NB4 (cell line): ENCODE measurements around the gene ZFHX3.
A peak's percentile ranks its signal among the peaks of the same experiment; 100 is the strongest.

ENCODE experiments used
- DNase-seq: peaks from one replicate; pipeline ENCODE4 v3.0.0; 2010; ENCODE audit warnings: low read depth
- H3K4me3 ChIP-seq: one replicate; pipeline ENCODE4 v1.5.1; 2011; ENCODE audit warnings: mild to moderate bottlenecking, low read depth, low read length, moderate library complexity
- MYC ChIP-seq: IDR thresholded peaks from 2 replicates; pipeline ENCODE4 v1.6.1; 2011; ENCODE audit warnings: low read depth, low read length
- POLR2A ChIP-seq: IDR thresholded peaks from 2 replicates; pipeline ENCODE4 v1.6.1; 2011; ENCODE audit warnings: mild to moderate bottlenecking; ENCODE audit not compliant: insufficient read length; ENCODE audit errors: extremely low read depth
- TF ChIP-seq, protein P1 (sequence below): IDR thresholded peaks from 2 replicates; pipeline ENCODE4 v1.6.1; 2011; ENCODE audit warnings: low read depth, low read length
- TF ChIP-seq, protein P2 (sequence below): IDR thresholded peaks from one replicate; pipeline ENCODE4 v1.5.1; 2012; ENCODE audit warnings: low read depth, low read length

Gene ZFHX3

DNA sequence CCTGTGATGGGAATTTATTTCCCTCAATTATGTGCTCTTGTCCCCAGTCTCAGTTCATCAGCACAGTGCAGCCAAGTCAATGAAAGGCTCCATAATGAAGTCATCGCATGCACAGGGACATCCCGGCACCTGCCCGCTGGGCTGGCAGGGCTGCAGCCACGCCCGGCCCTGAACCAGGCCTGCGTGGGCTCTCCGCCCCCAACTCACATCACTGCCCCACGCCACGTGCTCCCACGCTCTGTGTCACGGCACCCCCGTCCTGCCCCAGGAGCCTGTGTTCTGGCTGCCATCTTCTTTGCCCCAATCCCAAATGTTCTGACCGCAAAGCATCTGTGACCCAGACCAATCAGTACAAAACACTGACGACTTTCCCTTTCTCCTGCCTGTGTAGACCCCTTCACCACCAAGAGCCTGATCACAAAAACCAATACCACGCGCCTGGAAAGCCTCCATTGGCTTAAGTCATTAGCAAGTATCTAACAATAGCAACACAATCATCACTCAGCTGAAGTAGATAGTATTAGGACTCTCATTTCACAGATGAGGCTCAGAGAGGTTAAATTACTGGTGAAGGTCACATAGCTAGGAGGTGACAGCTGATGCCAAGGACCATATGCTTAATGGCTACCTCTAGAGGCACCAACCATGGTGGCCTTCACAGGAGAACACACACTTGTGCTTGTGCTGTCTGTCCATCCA, 202.5 kb downstream of the ZFHX3 start:
- DNase-seq, result no peak
- H3K4me3 ChIP-seq, result no peak overlapping the region
- TF ChIP-seq, protein P1, sequence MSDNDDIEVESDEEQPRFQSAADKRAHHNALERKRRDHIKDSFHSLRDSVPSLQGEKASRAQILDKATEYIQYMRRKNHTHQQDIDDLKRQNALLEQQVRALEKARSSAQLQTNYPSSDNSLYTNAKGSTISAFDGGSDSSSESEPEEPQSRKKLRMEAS, result no peak
- no peak for TF ChIP-seq MYC

DNA sequence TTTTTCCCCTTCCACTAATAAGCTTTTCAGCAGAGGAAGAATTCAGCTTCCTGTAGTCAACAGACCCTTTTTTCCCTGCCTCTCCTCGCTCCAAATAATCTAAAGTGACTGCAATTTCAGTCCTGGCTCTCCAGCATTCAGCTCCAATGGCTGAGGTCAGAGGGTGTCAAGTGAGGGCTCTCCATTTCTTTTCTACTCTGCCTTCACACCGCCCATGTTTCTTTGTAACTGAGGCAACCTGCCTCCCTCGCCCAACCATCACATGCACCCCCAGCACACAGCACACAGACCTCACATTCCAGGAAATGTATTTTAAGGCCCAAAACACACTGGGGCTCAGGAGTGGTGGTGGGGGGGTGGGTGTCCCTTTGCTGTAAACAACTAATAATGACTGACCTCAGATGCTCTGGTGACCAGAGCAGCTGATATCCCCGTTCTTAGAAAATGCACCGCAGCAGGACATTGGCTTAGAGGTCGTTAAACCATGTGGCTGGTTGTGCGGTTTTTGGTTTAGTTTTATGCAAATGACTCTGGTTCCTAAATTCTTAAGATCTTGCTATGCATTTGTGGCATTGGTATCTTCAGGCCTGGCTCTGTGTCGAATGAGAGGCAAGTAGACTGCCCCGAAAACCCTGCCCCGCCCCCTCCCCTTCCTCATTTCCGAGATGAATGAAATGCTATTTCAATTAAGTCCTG, 203.6 kb downstream of the ZFHX3 start:
- no peak overlapping the region for H3K4me3 ChIP-seq
- TF ChIP-seq, protein P1, result 0 out of 2 replicates have a peak, but pooled peaks have one; percentile 10
- TF ChIP-seq MYC (no peak; the same call in 1 of the 2 replicates), POLR2A (no peak)
- TF ChIP-seq, protein P2, sequence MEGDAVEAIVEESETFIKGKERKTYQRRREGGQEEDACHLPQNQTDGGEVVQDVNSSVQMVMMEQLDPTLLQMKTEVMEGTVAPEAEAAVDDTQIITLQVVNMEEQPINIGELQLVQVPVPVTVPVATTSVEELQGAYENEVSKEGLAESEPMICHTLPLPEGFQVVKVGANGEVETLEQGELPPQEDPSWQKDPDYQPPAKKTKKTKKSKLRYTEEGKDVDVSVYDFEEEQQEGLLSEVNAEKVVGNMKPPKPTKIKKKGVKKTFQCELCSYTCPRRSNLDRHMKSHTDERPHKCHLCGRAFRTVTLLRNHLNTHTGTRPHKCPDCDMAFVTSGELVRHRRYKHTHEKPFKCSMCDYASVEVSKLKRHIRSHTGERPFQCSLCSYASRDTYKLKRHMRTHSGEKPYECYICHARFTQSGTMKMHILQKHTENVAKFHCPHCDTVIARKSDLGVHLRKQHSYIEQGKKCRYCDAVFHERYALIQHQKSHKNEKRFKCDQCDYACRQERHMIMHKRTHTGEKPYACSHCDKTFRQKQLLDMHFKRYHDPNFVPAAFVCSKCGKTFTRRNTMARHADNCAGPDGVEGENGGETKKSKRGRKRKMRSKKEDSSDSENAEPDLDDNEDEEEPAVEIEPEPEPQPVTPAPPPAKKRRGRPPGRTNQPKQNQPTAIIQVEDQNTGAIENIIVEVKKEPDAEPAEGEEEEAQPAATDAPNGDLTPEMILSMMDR, result no peak
- peak; percentile 75 for DNase-seq

DNA sequence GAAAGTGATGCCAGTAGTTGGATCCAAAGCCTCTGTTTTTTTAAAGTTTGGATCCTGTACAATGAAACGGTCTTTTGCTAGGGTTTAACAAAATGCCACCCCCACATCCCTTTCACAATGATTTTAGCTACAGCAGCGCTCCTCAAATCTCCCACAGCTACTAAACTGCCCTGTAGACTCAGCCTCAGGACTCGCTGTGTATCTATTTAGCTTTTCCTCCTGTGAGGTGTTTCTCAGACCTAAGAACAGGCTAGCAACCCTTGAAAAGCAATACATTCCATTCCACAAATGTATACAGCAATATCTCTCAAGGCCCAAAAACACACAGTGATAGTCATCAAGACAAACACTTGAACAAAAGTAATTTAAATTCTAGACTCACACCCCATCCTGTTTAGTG, 206.4 kb downstream of the ZFHX3 start:
- no peak for DNase-seq
- no peak overlapping the region for H3K4me3 ChIP-seq
- TF ChIP-seq MYC (no peak), POLR2A (no peak)
- TF ChIP-seq, protein P1, result no peak
- TF ChIP-seq, protein P2, result no peak

DNA sequence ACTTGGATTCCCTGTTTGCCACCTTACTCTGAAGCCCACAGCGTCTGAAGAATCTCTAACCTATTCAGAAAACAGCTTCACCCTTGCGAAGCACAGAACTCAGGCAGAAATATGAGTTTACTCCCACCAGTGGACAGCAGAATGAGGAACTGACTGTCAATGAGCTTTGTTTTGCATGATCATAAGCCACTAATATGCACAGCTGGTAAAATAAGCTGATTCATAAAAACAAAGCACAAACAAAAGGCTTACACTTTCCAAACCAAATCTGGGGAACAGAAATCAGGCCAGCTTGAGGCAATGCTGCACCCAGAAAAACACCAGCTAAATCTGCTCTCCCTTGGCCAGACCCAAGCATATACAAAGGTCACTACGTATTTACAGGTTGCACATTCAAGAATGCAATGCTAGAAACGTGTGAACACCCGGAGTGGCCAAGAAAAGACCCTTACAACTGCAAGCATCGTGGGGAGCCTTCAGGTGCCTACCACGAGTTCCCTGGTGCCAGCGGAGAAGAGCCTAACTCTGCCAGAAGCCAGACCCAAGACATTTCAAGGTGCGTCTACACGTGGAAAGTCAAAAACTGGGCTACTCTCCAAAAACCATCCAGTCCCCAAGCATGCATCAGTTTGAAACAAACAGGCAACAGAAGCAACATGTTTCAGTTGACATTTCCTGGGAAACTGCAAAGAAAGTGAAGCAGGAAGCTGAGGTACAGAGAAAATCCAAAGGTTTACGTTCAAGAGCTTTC, 207.1 kb downstream of the ZFHX3 start:
- no peak overlapping the region for H3K4me3 ChIP-seq
- no peak for TF ChIP-seq POLR2A
- no peak for TF ChIP-seq MYC
- TF ChIP-seq, protein P1, result no peak
- TF ChIP-seq, protein P2, result no peak
- DNase-seq, result peak; percentile 70

DNA sequence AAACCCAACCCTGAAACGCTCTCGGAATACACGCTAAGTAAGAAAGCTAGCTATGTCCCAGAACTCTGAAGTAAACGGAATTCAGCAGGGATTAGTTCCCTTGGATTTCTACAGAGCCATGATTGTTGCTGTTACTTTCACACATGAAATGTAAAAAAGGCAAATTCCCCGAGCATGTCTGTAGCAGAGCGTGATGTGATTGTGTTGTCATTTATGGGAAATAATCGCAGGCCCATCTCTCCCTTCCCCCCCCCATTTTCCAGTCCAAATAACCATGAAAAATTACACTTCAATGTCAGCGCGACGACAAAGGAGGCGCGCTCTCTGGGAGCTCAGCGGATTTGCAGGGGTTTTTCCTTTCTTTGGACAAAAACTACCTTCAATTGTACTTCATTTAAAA, 209.0 kb downstream of the ZFHX3 start:
- H3K4me3 ChIP-seq, result no peak overlapping the region
- no peak for DNase-seq
- TF ChIP-seq MYC (no peak), POLR2A (no peak)
- TF ChIP-seq, protein P2, result no peak
- TF ChIP-seq, protein P1, result no peak
